Thyroid gland (tissue), 4 donors: ENCODE data around the gene PLEKHH2. TPM values are rescaled to one million over a fixed set of nuclear protein-coding genes. Genes with fewer than 3 reads are reported as not detected.

Source experiments
- DNase-seq, 2 donors: peaks; one replicate each; pipeline ENCODE4 v3.0.0-alpha.2; 2019
- H3K27ac ChIP-seq, 3 donors: fragments of 200-600 bp; sonication (generic); 1 replicate in 2 of 3; 2 replicates in 1 of 3; pipeline ENCODE4 v1.5.1; 2016 to 2019; ENCODE audit warnings: mild to moderate bottlenecking in 1 of 3, moderate library complexity in 1 of 3
- H3K27me3 ChIP-seq: fragments of 200-600 bp; sonication (generic); one replicate; pipeline ENCODE4 v1.5.1; 2019
- H3K36me3 ChIP-seq, 2 donors: fragments of 200-600 bp; sonication (generic); one replicate each; pipeline ENCODE4 v1.5.1; 2016 to 2019
- H3K4me1 ChIP-seq, 2 donors: fragments of 200-600 bp; sonication (generic); one replicate each; pipeline ENCODE4 v1.5.1; 2017 to 2019
- H3K4me3 ChIP-seq, 3 donors: fragments of 200-600 bp; sonication (generic); replicated peaks in 1 of 3; 1 replicate in 2 of 3; 2 replicates in 1 of 3; pipeline ENCODE4 v1.5.1; 2016; ENCODE audit warnings: mild to moderate bottlenecking in 1 of 3
- H3K9me3 ChIP-seq: fragments of 200-600 bp; sonication (generic); one replicate; pipeline ENCODE4 v1.5.1; 2017
- POLR2A ChIP-seq, 2 donors: fragments of 450-650 bp; IDR thresholded peaks; one replicate each; pipeline ENCODE4 v1.6.1; 2017; ENCODE audit warnings: antibody characterized with exemption in 2 of 2, mild to moderate bottlenecking in 2 of 2, moderate library complexity in 1 of 2
- WGBS, 2 donors: methylation state at CpG; one replicate each; pipeline ENCODE4 v1.1.5; 2017; 5-methylcytosine and 5-hydroxymethylcytosine counted together
- intact Hi-C: fragments of 100-400 bp; cut with DNase I; formaldehyde crosslinking; loops from one replicate; pipeline ENCODE4 v1.15.1; 2023
- total RNA-seq, 4 donors: library from RNA; depleted of rRNA; stranded (reverse); fragments of >200 nt; gene quantifications; one replicate each; pipeline ENCODE4 v1.2.3, GENCODE V29; 2016
- TF ChIP-seq, protein P1 (sequence below), 6 experiments: fragments of 200-600 bp in 3 of 6; fragments of 450-650 bp in 3 of 6; sonication (generic) in 3 of 6; IDR thresholded peaks; one replicate each; pipeline ENCODE4 v1.5.1; 2016 to 2019; ENCODE audit warnings: antibody characterized with exemption in 6 of 6, mild to moderate bottlenecking in 2 of 6, inconsistent platforms in 1 of 6, moderate library complexity in 1 of 6

The PLEKHH2 gene
- total RNA-seq, 4 donors from 2014 or later: 15.3 to 29.8 (median 22.4) TPM

DNA sequence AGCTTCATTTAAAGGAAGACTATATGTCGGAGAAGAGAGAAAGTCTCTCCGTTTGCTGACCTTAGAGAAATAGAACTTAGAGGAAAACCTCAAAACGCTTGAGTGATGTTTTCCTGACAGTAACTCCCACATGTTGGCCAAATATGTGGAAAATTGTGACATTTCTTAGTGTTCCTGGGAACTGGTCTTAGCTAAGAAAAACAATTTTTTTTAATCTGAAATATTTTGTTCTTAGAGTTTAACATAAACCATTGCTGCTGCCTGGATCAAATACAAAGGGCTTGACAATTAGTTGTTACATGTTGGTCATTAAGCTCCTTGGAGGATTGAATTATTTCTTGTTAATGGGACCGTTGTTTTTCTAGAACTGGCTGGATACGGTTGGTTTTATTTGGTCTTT, 153.1 kb downstream of the PLEKHH2 start:
- Histone ChIP-seq H3K36me3 (peaks cover 4 to 17% of the 10 kb centered on the region in 2 donors), H3K9me3 (no peaks in the 10 kb centered on the region), H3K4me1 (peaks cover 0 to 4% of the 10 kb centered on the region in 2 donors), H3K27ac (peak overlapping the region in 1 of 3 donors; percentile 7), H3K4me3 (no peak overlapping the region), H3K27me3 (no peaks in the 10 kb centered on the region)
- no peak for DNase-seq
- TF ChIP-seq POLR2A (IDR thresholded peaks at IDR 0.05): no peak
- TF ChIP-seq, protein P1, sequence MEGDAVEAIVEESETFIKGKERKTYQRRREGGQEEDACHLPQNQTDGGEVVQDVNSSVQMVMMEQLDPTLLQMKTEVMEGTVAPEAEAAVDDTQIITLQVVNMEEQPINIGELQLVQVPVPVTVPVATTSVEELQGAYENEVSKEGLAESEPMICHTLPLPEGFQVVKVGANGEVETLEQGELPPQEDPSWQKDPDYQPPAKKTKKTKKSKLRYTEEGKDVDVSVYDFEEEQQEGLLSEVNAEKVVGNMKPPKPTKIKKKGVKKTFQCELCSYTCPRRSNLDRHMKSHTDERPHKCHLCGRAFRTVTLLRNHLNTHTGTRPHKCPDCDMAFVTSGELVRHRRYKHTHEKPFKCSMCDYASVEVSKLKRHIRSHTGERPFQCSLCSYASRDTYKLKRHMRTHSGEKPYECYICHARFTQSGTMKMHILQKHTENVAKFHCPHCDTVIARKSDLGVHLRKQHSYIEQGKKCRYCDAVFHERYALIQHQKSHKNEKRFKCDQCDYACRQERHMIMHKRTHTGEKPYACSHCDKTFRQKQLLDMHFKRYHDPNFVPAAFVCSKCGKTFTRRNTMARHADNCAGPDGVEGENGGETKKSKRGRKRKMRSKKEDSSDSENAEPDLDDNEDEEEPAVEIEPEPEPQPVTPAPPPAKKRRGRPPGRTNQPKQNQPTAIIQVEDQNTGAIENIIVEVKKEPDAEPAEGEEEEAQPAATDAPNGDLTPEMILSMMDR (IDR thresholded peaks at IDR 0.05): no peak
- 72 to 77% methylated on average over 5 of the region's 5 CpGs for WGBS, 2 donors
- intact Hi-C loops: no loop called here

DNA sequence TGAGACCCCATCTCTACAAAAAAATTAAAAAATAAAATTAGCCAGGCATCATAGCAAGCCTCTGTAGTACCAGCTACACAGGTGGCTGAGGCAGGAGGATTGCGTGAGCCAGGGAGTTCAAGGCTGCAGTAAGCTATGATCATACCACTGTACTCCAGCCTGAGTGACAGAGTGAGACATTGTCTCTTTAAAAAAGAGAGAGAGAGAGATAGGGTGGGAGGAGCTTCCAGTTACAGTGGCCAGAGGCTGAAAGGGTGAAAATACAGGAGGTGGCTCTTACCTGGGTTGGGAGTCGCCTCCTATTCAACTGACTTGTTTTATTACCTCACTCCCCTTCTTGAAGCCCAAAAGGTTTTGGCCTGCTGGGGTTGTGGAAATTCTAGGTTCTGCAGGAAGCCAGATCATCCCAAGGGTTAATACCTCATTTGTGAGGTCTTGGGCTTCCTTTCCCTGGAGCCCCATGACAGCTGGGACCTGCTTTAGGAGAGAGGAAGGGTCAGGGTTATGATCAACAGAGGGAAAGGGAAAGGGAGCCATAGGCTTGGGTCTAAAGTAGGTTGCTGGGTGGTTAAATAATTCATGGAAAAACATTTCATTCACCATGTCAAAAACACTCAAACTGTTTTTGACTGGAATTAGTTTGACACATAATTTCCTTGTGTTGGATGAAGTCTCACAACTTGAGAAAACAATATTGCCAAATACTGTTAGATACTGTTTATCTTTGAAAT, 154.1 kb downstream of the PLEKHH2 start:
- TF ChIP-seq, protein P1 (IDR thresholded peaks at IDR 0.05): no peak
- no peak for TF ChIP-seq POLR2A (IDR thresholded peaks at IDR 0.05)
- intact Hi-C loops: no loop called here
- H3K4me3 ChIP-seq: no peak overlapping the region
- WGBS, 2 donors: 96 to 98% methylated on average over 2 of the region's 2 CpGs
- H3K27me3 ChIP-seq: no peaks in the 10 kb centered on the region
- peak overlapping the region in 2 of 3 donors; percentile 7 to 20 for H3K27ac ChIP-seq
- peaks cover 0 to 4% of the 10 kb centered on the region in 2 donors for H3K4me1 ChIP-seq
- no peaks in the 10 kb centered on the region for H3K9me3 ChIP-seq
- DNase-seq: no peak
- peaks cover 4 to 19% of the 10 kb centered on the region in 2 donors for H3K36me3 ChIP-seq

DNA sequence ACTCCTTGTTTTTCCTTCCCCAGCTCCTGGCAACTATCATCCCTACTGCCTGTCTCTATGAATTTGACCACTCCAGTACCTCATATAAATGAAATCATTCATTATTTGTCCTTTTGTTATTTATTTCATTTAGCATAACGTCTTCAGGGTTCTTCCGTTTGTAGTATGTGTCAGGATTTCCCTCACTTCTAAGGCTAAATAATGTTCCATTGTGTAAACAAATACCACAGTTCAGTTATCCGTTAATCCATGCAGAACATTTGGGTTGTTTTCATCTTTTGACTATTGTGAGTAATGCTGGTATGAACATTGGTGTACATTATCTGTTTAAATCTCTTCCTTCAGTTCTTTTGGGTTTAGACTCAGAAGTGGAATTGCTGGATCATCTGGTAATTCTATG, 155.6 kb downstream of the PLEKHH2 start:
- WGBS, 2 donors: 93 to 94% methylated on average over 3 of the region's 3 CpGs
- Histone ChIP-seq H3K27ac (no peak overlapping the region), H3K36me3 (peaks cover 8 to 12% of the 10 kb centered on the region in 2 donors), H3K9me3 (no peaks in the 10 kb centered on the region), H3K27me3 (no peaks in the 10 kb centered on the region), H3K4me1 (peaks cover 0 to 4% of the 10 kb centered on the region in 2 donors), H3K4me3 (no peak overlapping the region)
- no peak for TF ChIP-seq POLR2A (IDR thresholded peaks at IDR 0.05)
- TF ChIP-seq, protein P1 (IDR thresholded peaks at IDR 0.05): no peak
- no peak for DNase-seq
- intact Hi-C loops: no loop called here

DNA sequence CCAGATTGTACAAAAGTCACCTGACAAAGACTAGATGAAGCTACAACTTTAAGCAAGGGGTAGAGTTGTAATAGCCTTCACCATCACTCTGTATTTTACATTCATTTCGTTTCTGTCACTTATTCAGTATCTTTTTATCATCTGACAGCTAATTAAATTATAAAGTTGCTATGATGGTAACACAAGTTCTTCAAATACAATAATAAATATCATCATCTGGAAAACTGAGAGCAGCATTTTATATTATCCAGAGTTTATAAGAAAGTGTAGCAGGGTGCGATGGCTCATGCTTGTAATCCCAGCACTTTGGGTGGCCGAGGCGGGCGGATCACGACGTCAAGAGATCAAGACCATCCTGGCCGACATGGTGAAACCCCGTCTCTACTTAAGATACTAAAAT, 157.9 kb downstream of the PLEKHH2 start:
- no peak for TF ChIP-seq POLR2A (IDR thresholded peaks at IDR 0.05)
- TF ChIP-seq, protein P1 (IDR thresholded peaks at IDR 0.05): no peak
- no peak overlapping the region for H3K27ac ChIP-seq
- no peaks in the 10 kb centered on the region for H3K9me3 ChIP-seq
- H3K27me3 ChIP-seq: no peaks in the 10 kb centered on the region
- peaks cover 0 to 4% of the 10 kb centered on the region in 2 donors for H3K4me1 ChIP-seq
- intact Hi-C loops: no loop called here
- peaks cover 7 to 8% of the 10 kb centered on the region in 2 donors for H3K36me3 ChIP-seq
- H3K4me3 ChIP-seq: no peak overlapping the region
- 92 to 96% methylated on average over 9 of the region's 9 CpGs for WGBS, 2 donors
- DNase-seq: no peak

DNA sequence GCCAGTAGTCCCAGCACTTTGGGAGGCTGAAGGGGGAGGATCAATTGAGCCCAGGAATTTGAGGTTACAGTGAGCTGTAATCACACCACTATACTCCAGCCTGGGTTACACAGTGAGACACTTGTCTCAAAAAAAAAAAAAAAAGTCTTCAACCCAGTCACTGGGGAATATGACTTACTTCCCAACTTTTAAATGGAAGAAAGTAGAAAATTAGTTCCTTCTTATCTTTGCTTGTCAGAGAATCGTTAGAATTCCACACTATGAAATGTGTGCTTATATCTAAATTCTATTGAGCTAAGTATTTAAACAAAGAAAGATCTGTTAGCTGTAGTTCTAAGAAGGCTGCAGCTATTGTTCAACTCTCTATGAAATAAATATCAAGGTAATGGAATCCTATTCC, 159.1 kb downstream of the PLEKHH2 start:
- H3K27ac ChIP-seq: no peak overlapping the region
- H3K36me3 ChIP-seq: peaks cover 4% of the 10 kb centered on the region in 2 donors
- H3K4me1 ChIP-seq: peaks cover 0 to 1% of the 10 kb centered on the region in 2 donors
- intact Hi-C loops: no loop called here
- no peak overlapping the region for H3K4me3 ChIP-seq
- WGBS, 2 donors: 71 to 86% methylated on average over 1 of the region's 1 CpG
- no peak for TF ChIP-seq POLR2A (IDR thresholded peaks at IDR 0.05)
- TF ChIP-seq, protein P1 (IDR thresholded peaks at IDR 0.05): no peak
- no peaks in the 10 kb centered on the region for H3K27me3 ChIP-seq
- H3K9me3 ChIP-seq: no peaks in the 10 kb centered on the region
- DNase-seq: no peak
